ENCODE data around the gene CRYBA2.

GRCh38 chr2:218983263-218983933, 9.8 kb downstream of the CRYBA2 start:
- TF ChIP-seq CTCF (conservative IDR thresholded peaks at IDR 0.05; ENCODE audit: low read depth, low read length) (no peak), EZH2phosphoT487 (IDR thresholded peaks at IDR 0.05; ENCODE audit: borderline replicate concordance, low read length) (no peak), EZH2 (IDR thresholded peaks at IDR 0.05; ENCODE audit: low read length, unreplicated experiment) (no peak)

Measured in PC-3 (cell line).